Measurements from ENCODE around the gene MAP3K10. TPM values are rescaled to one million over a fixed set of nuclear protein-coding genes. Genes with fewer than 3 reads are reported as not detected.

MAP3K10 gene
- total and polyA plus RNA-seq, 12 donors: 2.4 to 78.3 (median 18.2) TPM

- Histone ChIP-seq H3K9me3 (replicated peaks in 1 of 3) (no peaks in the 10 kb centered on the region), H3K27ac (peak overlapping the region in 2 of 5 donors; percentile 36 to 61), H3K36me3 (replicated peaks in 1 of 2) (peaks cover 0 to 15% of the 10 kb centered on the region in 2 donors), H3K4me1 (replicated peaks in 1 of 2) (peaks cover 20 to 34% of the 10 kb centered on the region in 2 donors), H3K27me3 (no peaks in the 10 kb centered on the region), H3K4me3 (no peak overlapping the region)
- intact Hi-C loops (cut with DNase I): no loop called here
- 70 to 74% (median 71%) methylated on average over 4 of the region's 4 CpGs for WGBS, 4 donors
- DNase-seq: no peak
- TF ChIP-seq POLR2A (IDR thresholded peaks at IDR 0.05) (no peak), CTCF (IDR thresholded peaks at IDR 0.05) (no peak)
These were observed 38.7 kb downstream of the MAP3K10 start for GRCh38 chr19:40229926-40230417.

GRCh38 chr19:40231057-40231456 is 39.8 kb downstream of the MAP3K10 start:
- intact Hi-C loops (cut with DNase I): no loop called here
- TF ChIP-seq POLR2A (IDR thresholded peaks at IDR 0.05) (no peak), CTCF (IDR thresholded peaks at IDR 0.05) (no peak)
- Histone ChIP-seq H3K27me3 (no peaks in the 10 kb centered on the region), H3K36me3 (replicated peaks in 1 of 2) (peaks cover 0 to 26% of the 10 kb centered on the region in 2 donors), H3K4me1 (replicated peaks in 1 of 2) (peaks cover 17 to 28% of the 10 kb centered on the region in 2 donors), H3K9me3 (replicated peaks in 1 of 3) (no peaks in the 10 kb centered on the region), H3K27ac (peak overlapping the region in 2 of 5 donors; percentile 30 to 68), H3K4me3 (no peak overlapping the region)
- DNase-seq: no peak
- WGBS, 4 donors: 86 to 91% (median 89%) methylated on average over 6 of the region's 6 CpGs

- Histone ChIP-seq H3K27ac (peak overlapping the region in 2 of 5 donors; percentile 30 to 68), H3K9me3 (replicated peaks in 1 of 3) (no peaks in the 10 kb centered on the region), H3K4me3 (no peak overlapping the region), H3K4me1 (replicated peaks in 1 of 2) (peaks cover 11 to 21% of the 10 kb centered on the region in 2 donors), H3K36me3 (replicated peaks in 1 of 2) (peaks cover 0 to 33% of the 10 kb centered on the region in 2 donors), H3K27me3 (no peaks in the 10 kb centered on the region)
- intact Hi-C loops (cut with DNase I): no loop called here
- DNase-seq: peak in 3 of 7 donors; percentile 46 to 57 (median 54)
- WGBS, 4 donors: 50 to 83% (median 63%) methylated on average over 8 to 16 of the region's 16 CpGs
- TF ChIP-seq POLR2A (IDR thresholded peaks at IDR 0.05) (no peak), CTCF (IDR thresholded peaks at IDR 0.05) (no peak)
These were observed 40.6 kb downstream of the MAP3K10 start for GRCh38 chr19:40231544-40232424.

GRCh38 chr19:40232479-40232878 is 41.3 kb downstream of the MAP3K10 start:
- H3K4me3 ChIP-seq: no peak overlapping the region
- no peaks in the 10 kb centered on the region for H3K9me3 ChIP-seq (replicated peaks in 1 of 3)
- H3K4me1 ChIP-seq (replicated peaks in 1 of 2): peaks cover 11 to 21% of the 10 kb centered on the region in 2 donors
- peaks cover 0 to 40% of the 10 kb centered on the region in 2 donors for H3K36me3 ChIP-seq (replicated peaks in 1 of 2)
- no peak for DNase-seq
- TF ChIP-seq POLR2A (IDR thresholded peaks at IDR 0.05) (no peak), CTCF (IDR thresholded peaks at IDR 0.05) (no peak)
- no peaks in the 10 kb centered on the region for H3K27me3 ChIP-seq
- peak overlapping the region in 1 of 5 donors; percentile 68 for H3K27ac ChIP-seq
- intact Hi-C loops (cut with DNase I): no loop called here
- WGBS, 4 donors: 50 to 81% (median 76%) methylated on average over 2 to 12 of the region's 12 CpGs

Measured in adrenal gland (tissue), 12 donors.